GM19324 (cell line): ENCODE measurements around the gene PICK1.

Experiments used
- ATAC-seq: cut with Tn5 transposase; IDR thresholded peaks from one replicate; pipeline ENCODE4 v1.9.1; 2021; ENCODE audit warnings: mild to moderate bottlenecking, moderate library complexity; ENCODE audit not compliant: unreplicated experiment, low FRiP score

PICK1 gene

GRCh38 chr22:38086001-38086845 is 29.0 kb downstream of the PICK1 start:
- ATAC-seq, result no peak

GRCh38 chr22:38086942-38087341 is 29.7 kb downstream of the PICK1 start:
- no peak for ATAC-seq

DNA sequence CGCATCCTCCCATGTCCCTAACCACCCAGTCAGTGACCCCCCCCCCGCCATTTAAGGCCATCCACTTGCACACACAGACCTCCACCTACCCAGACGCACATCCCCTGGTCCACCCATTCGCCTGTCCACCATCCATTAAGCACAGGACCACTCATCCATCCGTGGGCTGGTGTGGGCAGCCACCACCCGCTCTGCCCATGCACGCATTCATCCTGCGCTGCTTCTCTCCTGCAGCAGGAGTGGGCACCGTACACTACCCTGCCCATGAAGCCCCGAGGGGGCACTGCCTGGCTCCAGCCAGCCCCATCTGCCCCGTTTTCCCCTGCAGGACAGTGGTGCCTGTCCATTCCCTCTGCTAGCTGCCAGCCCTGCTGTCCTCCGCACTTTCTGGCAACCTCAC is 30.7 kb downstream of the PICK1 start:
- ATAC-seq, result no peak

DNA sequence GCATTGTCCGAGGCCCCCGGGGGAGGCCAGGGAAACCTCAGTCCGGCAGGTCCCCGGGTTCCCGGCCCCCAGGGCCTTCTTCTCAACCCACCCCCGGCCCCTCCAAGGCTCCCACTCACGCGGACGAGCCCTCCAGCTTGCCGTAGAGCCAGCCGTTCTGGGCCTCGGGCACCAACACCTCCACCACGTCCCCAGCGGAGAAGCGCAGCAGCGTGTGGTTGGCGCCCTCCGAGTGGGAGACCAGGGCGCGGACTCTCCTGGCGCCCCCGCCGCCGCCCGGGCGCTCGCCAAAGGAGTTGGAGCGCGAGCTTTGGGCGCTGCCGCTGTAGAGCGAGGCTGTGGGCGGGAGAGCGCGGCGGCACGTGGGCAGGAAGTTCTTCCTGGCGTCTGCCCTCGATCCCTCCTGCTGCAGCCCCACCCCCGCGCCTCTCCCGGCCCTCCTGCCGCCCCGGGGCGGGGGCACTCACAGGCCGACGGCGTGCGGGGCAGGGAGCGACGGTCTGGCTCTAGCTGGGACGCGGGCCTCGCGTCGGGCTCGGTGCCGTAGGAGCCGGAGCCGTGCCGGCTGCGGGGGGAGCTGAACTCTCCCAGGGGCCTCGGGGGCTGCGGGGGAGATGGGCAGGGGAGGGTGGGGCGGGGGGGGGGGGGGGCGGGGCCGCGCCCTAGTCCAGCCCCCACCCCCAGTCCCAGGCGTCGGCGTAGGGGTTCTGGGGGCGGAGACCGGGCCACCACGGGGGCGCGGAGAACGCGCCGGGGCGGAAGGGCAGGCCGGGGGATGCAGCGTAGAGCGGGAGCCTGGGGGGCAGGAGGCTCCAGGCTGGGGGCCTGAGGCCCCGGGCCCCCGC is 31.6 kb downstream of the PICK1 start:
- no peak for ATAC-seq

DNA sequence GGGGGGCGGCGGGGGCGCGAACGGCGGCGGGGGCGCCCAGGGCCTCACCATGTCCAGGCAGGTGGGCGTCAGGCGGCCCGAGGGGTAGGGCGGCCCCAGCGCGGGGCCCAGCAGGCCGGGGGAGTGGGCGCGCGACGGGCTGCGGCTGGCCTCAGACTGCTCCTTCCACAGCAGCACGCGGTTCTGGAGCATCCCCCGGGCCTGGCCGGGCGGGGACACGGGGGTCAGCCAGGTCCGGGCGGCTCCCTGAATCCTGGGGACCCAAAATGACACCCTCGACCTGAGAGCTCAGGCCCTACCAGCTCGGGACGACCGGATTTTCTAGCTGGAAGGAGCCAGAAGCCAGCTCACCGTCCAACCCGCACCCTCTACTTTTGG is 32.3 kb downstream of the PICK1 start:
- ATAC-seq, result no peak

DNA sequence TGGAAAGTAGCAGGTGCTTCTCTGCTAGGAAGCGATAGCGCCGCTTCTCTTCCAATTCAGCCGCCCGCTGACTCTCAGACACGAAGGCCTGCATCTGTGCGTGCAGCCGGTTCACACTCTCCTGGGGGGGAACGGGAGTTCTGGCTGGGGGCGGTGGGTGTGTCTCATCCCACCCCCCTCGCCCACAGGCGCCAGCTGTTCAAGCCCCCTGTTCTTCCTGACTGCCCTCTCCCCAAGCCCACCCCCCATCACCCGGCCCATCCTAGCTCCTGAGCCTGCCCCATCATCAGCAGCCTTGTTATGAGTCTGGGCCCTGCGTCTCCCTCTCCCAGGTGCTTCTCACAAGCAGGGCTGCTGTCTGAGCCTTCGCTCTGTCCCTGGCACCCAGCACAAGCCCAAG is 39.9 kb downstream of the PICK1 start:
- no peak for ATAC-seq

DNA sequence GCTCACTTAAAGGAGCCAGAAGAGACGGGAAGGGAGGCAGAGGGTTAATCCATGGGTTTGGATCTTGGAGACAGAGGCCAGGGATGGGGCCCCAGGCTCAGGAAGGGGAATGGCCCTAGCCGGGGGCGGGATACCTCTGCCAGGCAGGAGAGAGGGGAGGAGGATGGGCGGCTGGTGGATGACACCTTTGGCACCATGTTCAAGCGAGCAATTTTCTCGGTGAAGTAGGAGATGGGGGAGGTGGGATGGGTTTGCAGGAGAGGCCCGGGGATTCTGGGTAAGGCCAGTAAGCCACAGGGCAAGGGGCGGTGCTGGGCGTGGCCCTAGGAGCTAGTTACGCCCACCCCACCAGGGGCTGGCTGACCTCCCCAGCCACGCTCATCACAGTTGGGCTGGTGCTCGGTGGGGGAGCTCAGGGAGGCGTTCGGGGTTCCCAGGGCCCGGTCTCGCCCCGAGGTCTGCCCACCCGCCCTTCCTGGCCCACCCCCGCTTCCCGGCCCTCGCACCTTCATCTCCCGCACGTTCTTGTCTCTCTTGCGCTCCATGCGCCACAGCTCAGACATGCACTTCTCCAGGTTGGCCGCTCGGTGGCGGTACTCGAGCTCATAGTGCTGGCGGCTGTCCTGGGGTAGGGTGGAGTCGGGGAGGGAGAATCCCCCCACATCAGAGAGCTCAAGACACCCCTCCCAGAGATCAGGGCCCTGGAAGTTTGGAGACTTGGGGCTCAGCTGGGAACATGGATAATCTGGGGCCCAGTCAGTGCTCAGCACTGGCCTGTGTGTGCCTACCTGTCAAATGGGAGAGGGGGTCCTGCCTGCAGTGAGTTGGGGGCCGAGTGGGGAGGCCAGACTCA is 40.6 kb downstream of the PICK1 start:
- ATAC-seq, result no peak

DNA sequence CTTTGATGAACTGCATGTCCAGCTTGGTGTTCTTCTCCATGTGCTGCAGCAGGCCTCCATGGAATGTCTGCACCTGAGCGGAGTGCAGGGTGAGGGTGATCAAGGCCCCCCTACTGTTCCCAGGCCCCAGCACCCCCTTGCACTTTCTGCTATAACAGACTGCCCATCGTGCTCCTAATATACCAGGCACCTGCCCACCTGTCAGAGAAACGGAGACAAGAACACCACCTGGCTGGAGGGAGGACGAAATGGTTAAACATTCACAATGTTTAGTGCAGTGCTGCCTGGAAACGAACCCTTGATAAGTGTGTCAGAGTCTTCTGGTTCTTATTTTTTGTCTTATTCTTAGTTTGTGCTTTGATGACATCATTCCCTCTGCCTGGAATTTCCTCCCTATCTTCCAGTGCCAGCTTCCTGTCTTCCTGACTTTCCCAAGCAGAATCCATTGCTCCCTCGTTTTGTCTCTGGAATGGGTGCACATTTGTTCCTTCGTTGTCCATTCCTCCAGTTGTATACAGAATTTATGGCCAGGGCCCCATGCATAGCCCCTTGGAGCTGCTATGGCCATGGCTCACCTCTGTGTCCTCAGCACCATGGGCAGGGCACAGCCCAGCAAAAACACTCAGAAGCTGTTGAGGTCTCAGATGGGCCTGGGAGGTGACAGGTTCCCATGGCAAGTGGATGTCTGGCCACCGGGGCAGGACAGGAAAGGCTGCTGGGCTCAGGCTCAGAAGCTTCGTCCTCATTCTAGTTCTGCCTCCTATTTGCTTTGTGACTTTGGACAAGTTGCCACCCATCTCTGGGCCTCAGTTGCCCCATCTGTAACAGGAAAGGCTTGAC is 41.4 kb downstream of the PICK1 start:
- no peak for ATAC-seq

GRCh38 chr22:38103641-38104040 is 46.4 kb downstream of the PICK1 start:
- no peak for ATAC-seq

- ATAC-seq, result no peak
Observed at GRCh38 chr22:38104084-38104483, 46.9 kb downstream of the PICK1 start.

GRCh38 chr22:38106814-38107578 is 49.8 kb downstream of the PICK1 start:
- ATAC-seq, result no peak

GRCh38 chr22:38107692-38108515 is 50.7 kb downstream of the PICK1 start:
- no peak for ATAC-seq

- ATAC-seq, result no peak
Observed at GRCh38 chr22:38108561-38109319, 51.5 kb downstream of the PICK1 start.

GRCh38 chr22:38109371-38110001 is 52.3 kb downstream of the PICK1 start:
- no peak for ATAC-seq

DNA sequence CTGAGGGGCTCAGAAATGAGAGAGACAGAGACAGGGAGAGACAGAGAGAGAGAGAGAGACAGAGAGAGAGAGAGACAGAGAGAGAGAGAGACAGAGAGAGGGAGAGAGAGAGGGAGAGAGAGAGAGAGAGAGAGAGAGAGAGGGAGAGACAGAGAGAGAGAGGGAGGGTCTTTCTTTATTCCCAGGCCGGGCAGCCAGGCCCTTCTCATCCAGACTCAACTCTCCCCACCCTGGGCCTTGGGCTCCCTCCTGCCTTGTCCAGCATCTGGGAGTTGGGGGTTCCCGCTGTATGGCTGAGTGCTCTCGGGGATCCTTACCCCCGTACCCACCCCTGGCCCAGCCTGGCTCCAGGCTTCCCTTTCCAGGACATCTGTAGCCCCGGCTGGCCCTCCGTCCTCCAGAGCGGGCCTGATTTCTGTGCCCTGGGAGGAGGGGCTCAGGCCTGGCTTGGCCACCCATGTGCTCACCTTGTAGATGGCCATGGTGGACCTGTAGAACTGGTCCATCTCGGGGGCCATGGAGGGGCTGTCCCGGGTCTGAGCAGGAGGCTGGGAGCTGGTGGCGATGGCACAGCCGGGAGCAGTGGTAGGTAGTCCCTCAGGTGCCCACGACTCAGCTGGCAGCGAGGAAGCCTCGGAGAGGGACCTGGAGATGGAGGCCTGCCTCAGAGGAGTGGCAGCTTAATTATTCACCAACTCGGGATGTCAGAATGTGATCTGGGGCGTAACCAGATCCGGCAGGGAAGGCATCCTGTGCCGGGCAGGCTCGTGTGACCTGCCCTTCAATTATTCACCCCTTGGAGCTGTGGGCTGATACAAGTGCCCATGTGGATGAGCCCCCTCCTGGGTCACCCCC is 53.0 kb downstream of the PICK1 start, which contains the start of gene BAIAP2L2:
Gene BAIAP2L2, minus strand, starts transcription at position 677 of the 855 bp plus-strand sequence. Its CDS starts 159 bp downstream, at position 518.
- ATAC-seq, result no peak
